LNCaP clone FGC (cell line): Measurements from ENCODE around the gene NPHP1.

Experiments used
- DNase-seq: peaks from one replicate; pipeline ENCODE4 v3.0.0-alpha.2; 2011; ENCODE audit warnings: low read depth
- H3K4me3 ChIP-seq: 2 replicates; pipeline ENCODE4 v1.5.1; 2011; ENCODE audit warnings: mild to moderate bottlenecking, low read depth, low read length, control low read depth
- CTCF ChIP-seq: IDR thresholded peaks from 2 replicates; pipeline ENCODE4 v1.5.1; 2012; ENCODE audit warnings: mild to moderate bottlenecking; ENCODE audit not compliant: control insufficient read depth, insufficient read depth; ENCODE audit errors: extremely low read depth

NPHP1 gene

GRCh38 chr2:110134025-110134424, 70.8 kb downstream of the NPHP1 start:
- TF ChIP-seq CTCF = no peak
- no peak for DNase-seq
- no peak overlapping the region for H3K4me3 ChIP-seq

- no peak for TF ChIP-seq CTCF
- H3K4me3 ChIP-seq = no peak overlapping the region
Observed at GRCh38 chr2:110131166-110131565, 73.6 kb downstream of the NPHP1 start.

GRCh38 chr2:110130757-110131156, 74.1 kb downstream of the NPHP1 start:
- TF ChIP-seq CTCF = no peak
- no peak overlapping the region for H3K4me3 ChIP-seq
- DNase-seq = no peak

More at GRCh38 chr2:110131166-110131565, 73.6 kb downstream of the NPHP1 start:
- no peak for DNase-seq

GRCh38 chr2:110126906-110127305, 77.9 kb downstream of the NPHP1 start:
- no peak overlapping the region for H3K4me3 ChIP-seq
- TF ChIP-seq CTCF = no peak
- no peak for DNase-seq

- H3K4me3 ChIP-seq = no peak overlapping the region
- TF ChIP-seq CTCF = no peak
- DNase-seq = no peak
Observed at GRCh38 chr2:110126086-110126773, 78.6 kb downstream of the NPHP1 start.

- H3K4me3 ChIP-seq = no peak overlapping the region
- DNase-seq = no peak
- TF ChIP-seq CTCF = no peak
Observed at GRCh38 chr2:110124939-110125691, 79.7 kb downstream of the NPHP1 start.
